ENCODE data around the gene BNC2. TPM values are rescaled to one million over a fixed set of nuclear protein-coding genes. Genes with fewer than 3 reads are reported as not detected.

The BNC2 gene
- total RNA-seq, 1 experiment from 2014 or later, result 43.6 TPM

- Histone ChIP-seq H2BK20ac (ENCODE audit: low read depth, low read length, poor library complexity, severe bottlenecking) (no peak overlapping the region), H2BK120ac (ENCODE audit: low read depth, low read length, poor library complexity, severe bottlenecking) (no peak overlapping the region), H3K56ac (ENCODE audit: insufficient read length, low read depth, low read length) (no peak overlapping the region), H3K23ac (ENCODE audit: insufficient read length, low read depth, low read length) (no peak overlapping the region), H3K23me2 (ENCODE audit: insufficient read length, low read depth, low read length, poor library complexity, severe bottlenecking) (no peaks in the 10 kb centered on the region), H4K91ac (ENCODE audit: insufficient read length, low read depth, low read length) (no peak overlapping the region), H3K4me1 (ENCODE audit: insufficient read depth, low read length) (no peaks in the 10 kb centered on the region), H2AK5ac (ENCODE audit: insufficient read length, low read length) (no peak overlapping the region), H4K20me1 (ENCODE audit: control insufficient read depth, insufficient read depth, insufficient read length) (no peaks in the 10 kb centered on the region), H2AFZ (ENCODE audit: low read length) (no peak overlapping the region), H3K18ac (ENCODE audit: insufficient read length, low read depth, low read length) (no peak overlapping the region), H2BK12ac (ENCODE audit: insufficient read length, low read depth, low read length) (no peak overlapping the region), H4K5ac (ENCODE audit: insufficient read length, low read depth, low read length) (no peak overlapping the region), H3K27me3 (ENCODE audit: insufficient read depth, low read length) (no peaks in the 10 kb centered on the region), H3K4ac (ENCODE audit: low read depth, low read length) (no peak overlapping the region), H3K14ac (ENCODE audit: insufficient read depth, low read length) (no peak overlapping the region), H3K27ac (ENCODE audit: insufficient read length, low read depth, low read length) (no peak overlapping the region), H3T11ph (ENCODE audit: low read length) (no peak overlapping the region), H2BK15ac (ENCODE audit: low read depth, low read length) (no peak overlapping the region), H3K4me2 (ENCODE audit: insufficient read depth, insufficient read length, low read length) (no peak overlapping the region), H3K9ac (ENCODE audit: extremely low read depth, insufficient read length, low read length) (no peak overlapping the region), H3K79me1 (ENCODE audit: insufficient read depth, low read depth, low read length, poor library complexity, severe bottlenecking) (no peaks in the 10 kb centered on the region), H3K79me2 (ENCODE audit: insufficient read depth, low read length) (no peaks in the 10 kb centered on the region), H2BK5ac (ENCODE audit: insufficient read length, low read length) (no peak overlapping the region), H4K8ac (replicated peaks; ENCODE audit: insufficient read length, low read depth, low read length) (no peak overlapping the region), H3K9me3 (ENCODE audit: control insufficient read depth, low read depth, low read length) (no peaks in the 10 kb centered on the region)
- peaks cover 6 to 15% (median 7%) of the 10 kb centered on the region in 3 experiments; a peak in 5 of 7 replicates for H3K36me3 Mint-ChIP-seq (ENCODE audit: insufficient read depth in 1 of 3, low read depth in 3 of 3)
- H3K9me3 Mint-ChIP-seq, result peaks cover 5 to 14% of the 10 kb centered on the region in 2 experiments; a peak in 3 of 5 replicates
- peaks cover 5 to 11% of the 10 kb centered on the region in 2 experiments for H3K4me1 Mint-ChIP-seq
- no peak for DNase-seq
- WGBS (ENCODE audit: extremely low coverage, insufficient read length, low lambda C conversion rate), result no CpG with 5 or more reads among the region's 4 CpGs
- peaks cover 2% of the 10 kb centered on the region; the same call in 1 of the 2 replicates for H3K27me3 Mint-ChIP-seq (ENCODE audit: low read depth)
- H3K27ac Mint-ChIP-seq, result peak overlapping the region in 1 of 3 experiments; percentile 72; a peak in 1 of 7 replicates
- no peak overlapping the region for H3K4me3 Mint-ChIP-seq
- TF ChIP-seq, protein P1, sequence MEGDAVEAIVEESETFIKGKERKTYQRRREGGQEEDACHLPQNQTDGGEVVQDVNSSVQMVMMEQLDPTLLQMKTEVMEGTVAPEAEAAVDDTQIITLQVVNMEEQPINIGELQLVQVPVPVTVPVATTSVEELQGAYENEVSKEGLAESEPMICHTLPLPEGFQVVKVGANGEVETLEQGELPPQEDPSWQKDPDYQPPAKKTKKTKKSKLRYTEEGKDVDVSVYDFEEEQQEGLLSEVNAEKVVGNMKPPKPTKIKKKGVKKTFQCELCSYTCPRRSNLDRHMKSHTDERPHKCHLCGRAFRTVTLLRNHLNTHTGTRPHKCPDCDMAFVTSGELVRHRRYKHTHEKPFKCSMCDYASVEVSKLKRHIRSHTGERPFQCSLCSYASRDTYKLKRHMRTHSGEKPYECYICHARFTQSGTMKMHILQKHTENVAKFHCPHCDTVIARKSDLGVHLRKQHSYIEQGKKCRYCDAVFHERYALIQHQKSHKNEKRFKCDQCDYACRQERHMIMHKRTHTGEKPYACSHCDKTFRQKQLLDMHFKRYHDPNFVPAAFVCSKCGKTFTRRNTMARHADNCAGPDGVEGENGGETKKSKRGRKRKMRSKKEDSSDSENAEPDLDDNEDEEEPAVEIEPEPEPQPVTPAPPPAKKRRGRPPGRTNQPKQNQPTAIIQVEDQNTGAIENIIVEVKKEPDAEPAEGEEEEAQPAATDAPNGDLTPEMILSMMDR (conservative IDR thresholded peaks at IDR 0.05), result no peak
Measured at GRCh38 chr9:16885931-16886330, 15.5 kb upstream of the BNC2 start.

Data from H9 (cell line).